GM12891 (cell line): ENCODE results near the gene NACC2.

Experiments
- POLR2A ChIP-seq: IDR thresholded peaks from 2 replicates; pipeline ENCODE4 v1.6.1; 2011; ENCODE audit warnings: low read depth, low read length, control low read depth
- POLR2AphosphoS5 ChIP-seq: IDR thresholded peaks from 2 replicates; pipeline ENCODE4 v1.6.1; 2011; ENCODE audit warnings: low read depth, low read length, control low read depth
- POU2F2 ChIP-seq: IDR thresholded peaks from 2 replicates; pipeline ENCODE4 v1.6.1; 2011; ENCODE audit warnings: low read depth, mild to moderate bottlenecking, control low read depth, low read length, moderate library complexity
- SPI1 ChIP-seq: IDR thresholded peaks from 2 replicates; pipeline ENCODE4 v1.6.1; 2011; ENCODE audit warnings: low read depth, low read length, control low read depth
- TAF1 ChIP-seq: IDR thresholded peaks from 2 replicates; pipeline ENCODE4 v1.6.1; 2011; ENCODE audit warnings: low read depth, low read length, control low read depth

DNA sequence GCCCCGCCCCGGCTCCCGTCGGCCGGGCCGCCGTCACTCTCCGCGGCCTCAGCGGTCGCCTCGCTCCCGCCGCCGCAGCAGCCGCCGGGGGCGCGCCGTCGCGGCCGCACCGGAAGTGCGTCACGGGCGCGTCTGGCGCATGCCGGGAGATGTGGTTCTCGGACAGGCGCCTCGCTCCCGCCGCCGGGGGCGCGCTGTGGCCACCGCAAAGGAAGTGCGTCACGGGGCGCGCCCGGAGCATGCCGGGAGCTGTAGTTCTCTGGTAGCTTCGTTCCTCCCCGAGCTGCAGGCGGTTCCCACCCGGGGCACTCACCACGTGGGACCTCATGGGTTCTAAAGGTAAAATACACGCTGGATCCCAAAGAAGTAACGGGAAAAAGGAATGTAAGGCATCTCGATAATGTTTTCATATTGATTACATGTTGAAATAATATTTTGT, 133.8 kb downstream of the NACC2 start, which contains the start of gene UBAC1:
- TF ChIP-seq POLR2A, result no peak
- TF ChIP-seq POLR2AphosphoS5, result no peak
- 0 out of 2 replicates have a peak, but pooled peaks have one; percentile 8 for TF ChIP-seq SPI1
- TF ChIP-seq POU2F2, result no peak
- TF ChIP-seq TAF1, result no peak
